K562 (cell line): ENCODE measurements around the gene GALNT5. TPM values are rescaled to one million over a fixed set of nuclear protein-coding genes. Genes with fewer than 3 reads are reported as not detected.

Source experiments
- BCLAF1 ChIP-seq, 2 experiments: fragments of 450-650 bp in 1 of 2; IDR thresholded peaks; 2 replicates each; pipeline ENCODE4 v1.6.1; 2011 to 2017; ENCODE audit warnings: low read depth in 2 of 2, antibody characterized with exemption in 1 of 2, borderline replicate concordance in 1 of 2, low read length in 1 of 2, mild to moderate bottlenecking in 1 of 2, mixed read lengths in 1 of 2; ENCODE audit not compliant: control insufficient read depth in 1 of 2
- CBX3 ChIP-seq, 2 experiments: IDR thresholded peaks; 1 replicate in 1 of 2; 2 replicates in 1 of 2; pipeline ENCODE4 v1.6.1; 2012; ENCODE audit warnings: inconsistent platforms in 2 of 2, low read length in 2 of 2, borderline replicate concordance in 1 of 2, control low read depth in 1 of 2
- KLF6 ChIP-seq: fragments of 250-450 bp; sonication (Bioruptor Pico); IDR thresholded peaks from 2 replicates; pipeline ENCODE4 v1.4.0; 2020; ENCODE audit warnings: mild to moderate bottlenecking, moderate library complexity, borderline replicate concordance
- MTA2 ChIP-seq: fragments of 450-650 bp; IDR thresholded peaks from 2 replicates; pipeline ENCODE4 v1.6.1; 2016; ENCODE audit warnings: low read depth
- POLR2G ChIP-seq: fragments of 200-400 bp; formaldehyde crosslinking; IDR thresholded peaks from 2 replicates; pipeline ENCODE4 v1.6.1; 2017; ENCODE audit warnings: low read depth, mild to moderate bottlenecking, antibody characterized with exemption, low read length, moderate library complexity
- RBFOX2 ChIP-seq: fragments of 200-400 bp; formaldehyde crosslinking; IDR thresholded peaks from 2 replicates; pipeline ENCODE4 v1.6.1; 2017; ENCODE audit warnings: low read depth, mild to moderate bottlenecking, low read length, moderate library complexity
- SAFB2 ChIP-seq: fragments of 200-400 bp; formaldehyde crosslinking; IDR thresholded peaks from 2 replicates; pipeline ENCODE4 v1.6.1; 2018; ENCODE audit warnings: borderline replicate concordance, low read length, low read depth, moderate library complexity; ENCODE audit not compliant: severe bottlenecking
- SMARCE1 ChIP-seq: fragments of 450-650 bp; IDR thresholded peaks from 2 replicates; pipeline ENCODE4 v1.7.1; 2016; ENCODE audit warnings: mild to moderate bottlenecking
- TAL1 ChIP-seq: fragments of 450-650 bp; IDR thresholded peaks from 2 replicates; pipeline ENCODE4 v1.6.1; 2016; ENCODE audit warnings: mild to moderate bottlenecking
- THRA ChIP-seq: fragments of 450-650 bp; IDR thresholded peaks from 2 replicates; pipeline ENCODE4 v1.6.1; 2017; ENCODE audit warnings: mild to moderate bottlenecking, moderate library complexity
- TRIM25 ChIP-seq: fragments of 450-650 bp; IDR thresholded peaks from 2 replicates; pipeline ENCODE4 v1.7.0; 2016; ENCODE audit warnings: borderline replicate concordance
- ZC3H8 ChIP-seq: fragments of 450-650 bp; IDR thresholded peaks from 2 replicates; pipeline ENCODE4 v1.6.1; 2017
- ZMIZ1 ChIP-seq, 2 experiments: fragments of 150-350 bp in 1 of 2; IDR thresholded peaks; 2 replicates each; pipeline ENCODE4 v1.6.1; 2012 to 2016; ENCODE audit warnings: low read depth in 2 of 2, low read length in 2 of 2, mild to moderate bottlenecking in 1 of 2, moderate library complexity in 1 of 2
- ZNF655 ChIP-seq: fragments of 250-450 bp; sonication (Bioruptor Pico); IDR thresholded peaks from 2 replicates; pipeline ENCODE4 v1.5.0; 2021
- polyA plus RNA-seq, 8 experiments: library from polyadenylated mRNA; depleted of rRNA in 4 of 8; stranded (reverse) in 5 of 8; unstranded in 3 of 8; fragments of >200 nt; fragmentation: Nextera tagmentation in 2 of 8; fragmentation: Illumina TruSeq in 1 of 8; extraction: Ambion mirVana in 2 of 8; extraction: Trizol in 1 of 8; gene quantifications; 2 replicates each; pipeline versions ENCODE4 v1.2.1 to v1.2.3, GENCODE V29; 2011 to 2014; ENCODE audit warnings: inconsistent platforms in 1 of 8, missing spikeins in 1 of 8
- total RNA-seq, 7 experiments: library from RNA; depleted of rRNA in 6 of 7; stranded (reverse); fragments of >200 nt in 6 of 7; fragmentation: Illumina TruSeq in 2 of 7; extraction: Trizol in 2 of 7; gene quantifications; 2 replicates each; pipeline versions ENCODE4 v1.2.1 to v1.2.3, GENCODE V29; 2011 to 2021; ENCODE audit warnings: low replicate concordance in 1 of 7
- TF ChIP-seq, protein P1 (sequence below): sonication (generic); formaldehyde crosslinking; IDR thresholded peaks from 2 replicates; pipeline ENCODE4 v1.8.1; 2022; ENCODE audit warnings: missing genetic modification reagents

Gene GALNT5
- total and polyA plus RNA-seq, 9 of the 15 experiments (the other 6 are each of a cell fraction or from before 2014, with no cell fraction given): 21.6 to 73.0 (median 54.7) TPM

- TF ChIP-seq KLF6 (CRISPR knock-in tag): no peak
- peak; percentile 94 for TF ChIP-seq ZC3H8
- peak in 1 of 2 experiments; percentile 91; a peak in 2 of 4 replicates for TF ChIP-seq BCLAF1 (IDR thresholded peaks at IDR 0.05; ENCODE audit: borderline replicate concordance in 1 of 2, control insufficient read depth in 1 of 2, low read depth in 2 of 2, low read length in 1 of 2)
- no peak for TF ChIP-seq SAFB2
- no peak for TF ChIP-seq MTA2
- no peak for TF ChIP-seq ZNF655 (CRISPR knock-in tag)
- TF ChIP-seq TRIM25: no peak
- peak; percentile 51; the same call in 1 of the 2 replicates for TF ChIP-seq POLR2G
- no peak for TF ChIP-seq THRA
- no peak; a peak in 1 of 4 replicates for TF ChIP-seq ZMIZ1 (IDR thresholded peaks at IDR 0.05; ENCODE audit: low read depth in 2 of 2, low read length in 2 of 2)
- TF ChIP-seq CBX3 (IDR thresholded peaks at IDR 0.05; ENCODE audit: borderline replicate concordance in 1 of 2, low read length in 2 of 2): no peak
- TF ChIP-seq, protein P1, sequence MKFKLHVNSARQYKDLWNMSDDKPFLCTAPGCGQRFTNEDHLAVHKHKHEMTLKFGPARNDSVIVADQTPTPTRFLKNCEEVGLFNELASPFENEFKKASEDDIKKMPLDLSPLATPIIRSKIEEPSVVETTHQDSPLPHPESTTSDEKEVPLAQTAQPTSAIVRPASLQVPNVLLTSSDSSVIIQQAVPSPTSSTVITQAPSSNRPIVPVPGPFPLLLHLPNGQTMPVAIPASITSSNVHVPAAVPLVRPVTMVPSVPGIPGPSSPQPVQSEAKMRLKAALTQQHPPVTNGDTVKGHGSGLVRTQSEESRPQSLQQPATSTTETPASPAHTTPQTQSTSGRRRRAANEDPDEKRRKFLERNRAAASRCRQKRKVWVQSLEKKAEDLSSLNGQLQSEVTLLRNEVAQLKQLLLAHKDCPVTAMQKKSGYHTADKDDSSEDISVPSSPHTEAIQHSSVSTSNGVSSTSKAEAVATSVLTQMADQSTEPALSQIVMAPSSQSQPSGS (CRISPR knock-in tag): no peak
- no peak for TF ChIP-seq SMARCE1
- TF ChIP-seq TAL1: no peak
- peak; percentile 66 for TF ChIP-seq RBFOX2
These were observed 5.6 kb upstream of the GALNT5 start (continued) for GRCh38 chr2:157251932-157252331.
